ENCODE results near the gene EEF1G.
A peak's percentile ranks its signal among the peaks of the same experiment; 100 is the strongest.

Gene EEF1G

DNA sequence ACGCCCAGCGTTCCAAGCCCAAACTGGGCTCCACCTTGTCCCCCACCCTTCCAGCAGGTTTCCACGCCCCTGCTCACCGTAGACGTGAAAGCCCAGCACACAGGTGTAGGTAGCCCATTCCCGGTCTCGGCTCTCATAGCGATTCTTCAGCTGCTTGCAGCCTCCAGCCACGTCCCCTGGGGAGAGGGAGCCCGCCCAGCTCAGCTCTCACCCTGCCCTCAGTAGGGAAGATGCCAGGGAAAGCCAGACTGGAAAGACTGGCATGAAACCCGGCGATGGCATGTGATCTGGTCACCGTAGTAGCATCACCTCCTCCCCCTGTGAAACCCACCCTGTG lies 29.3 kb upstream of the EEF1G start:
- DNase-seq (ENCODE audit: low read depth) = no peak
- peak overlapping the region; percentile 77 for H3K4me3 ChIP-seq (ENCODE audit: low read depth, low read length)
- in situ Hi-C loops (cut with HindIII; ENCODE audit: low sequenced_read_pairs) = no loop called here
- TF ChIP-seq, protein P1, sequence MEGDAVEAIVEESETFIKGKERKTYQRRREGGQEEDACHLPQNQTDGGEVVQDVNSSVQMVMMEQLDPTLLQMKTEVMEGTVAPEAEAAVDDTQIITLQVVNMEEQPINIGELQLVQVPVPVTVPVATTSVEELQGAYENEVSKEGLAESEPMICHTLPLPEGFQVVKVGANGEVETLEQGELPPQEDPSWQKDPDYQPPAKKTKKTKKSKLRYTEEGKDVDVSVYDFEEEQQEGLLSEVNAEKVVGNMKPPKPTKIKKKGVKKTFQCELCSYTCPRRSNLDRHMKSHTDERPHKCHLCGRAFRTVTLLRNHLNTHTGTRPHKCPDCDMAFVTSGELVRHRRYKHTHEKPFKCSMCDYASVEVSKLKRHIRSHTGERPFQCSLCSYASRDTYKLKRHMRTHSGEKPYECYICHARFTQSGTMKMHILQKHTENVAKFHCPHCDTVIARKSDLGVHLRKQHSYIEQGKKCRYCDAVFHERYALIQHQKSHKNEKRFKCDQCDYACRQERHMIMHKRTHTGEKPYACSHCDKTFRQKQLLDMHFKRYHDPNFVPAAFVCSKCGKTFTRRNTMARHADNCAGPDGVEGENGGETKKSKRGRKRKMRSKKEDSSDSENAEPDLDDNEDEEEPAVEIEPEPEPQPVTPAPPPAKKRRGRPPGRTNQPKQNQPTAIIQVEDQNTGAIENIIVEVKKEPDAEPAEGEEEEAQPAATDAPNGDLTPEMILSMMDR (IDR thresholded peaks at IDR 0.05; ENCODE audit: low read depth, low read length, missing control alignments) = no peak

DNA sequence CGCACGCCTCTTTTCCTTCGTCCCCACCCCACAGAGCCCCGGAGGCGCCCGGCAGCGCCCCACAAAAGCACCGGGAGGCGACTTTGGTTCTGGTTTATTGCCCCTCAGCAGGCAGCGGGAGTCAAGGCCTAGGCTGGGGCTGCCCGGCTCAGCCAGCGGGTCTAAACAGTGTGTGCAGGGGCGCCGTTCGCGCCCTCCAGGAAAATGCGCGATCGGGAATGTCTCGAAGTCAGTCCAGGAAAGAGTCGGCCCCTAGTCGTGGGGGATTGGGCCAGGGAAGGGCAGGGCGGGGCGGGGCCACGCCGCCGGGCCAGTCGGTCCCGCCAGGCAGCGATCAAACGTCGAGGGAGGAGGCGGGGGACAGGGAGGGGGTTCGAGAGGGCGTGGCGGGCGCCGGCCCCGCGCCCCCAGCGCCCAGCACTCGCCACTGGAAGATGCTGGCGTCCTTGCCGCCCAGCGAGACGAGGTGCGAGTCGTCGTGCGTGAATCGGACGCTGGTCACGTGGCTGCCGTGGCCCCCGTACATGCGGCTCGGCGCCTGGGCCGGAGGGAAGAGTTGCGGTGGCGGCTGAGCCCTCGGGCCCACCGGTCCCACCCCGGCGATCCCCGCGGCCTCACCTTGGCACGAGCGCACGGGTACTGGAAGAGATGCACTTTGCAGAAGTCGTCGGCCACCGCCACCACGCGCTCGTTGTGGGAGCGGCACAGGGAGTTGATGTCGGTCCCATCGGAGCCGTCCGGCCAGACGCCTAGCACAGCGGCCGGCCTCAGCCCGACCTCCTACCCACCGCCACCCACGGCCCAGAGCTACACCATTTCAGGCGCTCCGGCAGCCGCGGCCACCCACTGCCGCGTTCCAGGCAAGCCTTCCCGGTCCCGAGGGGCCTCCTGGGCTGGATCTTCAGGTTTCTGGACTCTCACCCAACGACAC lies 28.7 kb upstream of the EEF1G start:
- no peak for DNase-seq (ENCODE audit: low read depth)
- TF ChIP-seq, protein P1 (IDR thresholded peaks at IDR 0.05; ENCODE audit: low read depth, low read length, missing control alignments) = no peak
- in situ Hi-C loops (cut with HindIII; ENCODE audit: low sequenced_read_pairs) = no loop called here
- peak overlapping the region; percentile 77 for H3K4me3 ChIP-seq (ENCODE audit: low read depth, low read length)

DNA sequence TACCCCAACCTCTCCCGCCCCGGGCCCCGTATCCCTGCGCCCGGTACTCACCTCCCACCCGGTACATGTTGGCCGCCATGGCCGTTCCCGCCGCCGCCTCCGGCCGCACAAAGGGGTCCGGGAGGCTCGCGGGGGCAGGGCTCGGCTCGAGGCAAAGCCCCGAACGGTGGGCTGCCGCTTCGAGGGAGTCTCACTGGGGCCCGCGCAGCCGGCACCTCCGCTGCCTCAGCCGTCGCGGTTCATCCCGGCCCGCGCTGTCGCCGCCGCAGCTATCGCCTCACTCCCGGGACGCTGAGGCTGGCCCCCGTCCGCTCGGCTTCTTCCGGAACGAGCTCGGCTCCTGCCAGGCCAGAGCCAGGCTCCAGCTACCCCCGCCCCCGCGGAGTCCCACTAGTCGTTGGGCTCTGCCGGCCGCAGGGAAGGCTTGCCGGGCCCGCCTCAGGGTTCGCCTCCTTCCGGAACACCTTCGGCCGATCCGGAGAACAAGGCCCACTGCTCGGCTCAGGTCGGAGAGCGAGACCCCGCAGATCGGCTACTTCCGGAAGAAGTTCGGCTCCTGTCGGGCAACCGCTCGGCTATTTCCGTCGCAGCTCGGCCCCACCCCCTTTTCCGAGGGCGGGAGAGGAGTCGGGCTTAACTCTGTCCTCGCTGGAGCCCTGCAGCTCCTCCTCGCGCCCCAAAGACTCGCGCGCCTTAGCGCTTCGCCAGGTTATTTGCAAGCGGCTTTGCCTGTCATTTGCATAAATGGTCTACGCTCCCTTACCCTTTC lies 27.9 kb upstream of the EEF1G start, which contains the start of gene MTA2:
Gene MTA2, minus strand, starts transcription at position 494 of the 769 bp plus-strand sequence. Its CDS starts 415 bp downstream, at position 79.
- peak; percentile 96 for DNase-seq (ENCODE audit: low read depth)
- TF ChIP-seq, protein P1 (IDR thresholded peaks at IDR 0.05; ENCODE audit: low read depth, low read length, missing control alignments) = no peak
- peak within 1 kb of the TSS; percentile 77 for H3K4me3 ChIP-seq (ENCODE audit: low read depth, low read length)
- in situ Hi-C loops (cut with HindIII; ENCODE audit: low sequenced_read_pairs) = no loop called here

DNA sequence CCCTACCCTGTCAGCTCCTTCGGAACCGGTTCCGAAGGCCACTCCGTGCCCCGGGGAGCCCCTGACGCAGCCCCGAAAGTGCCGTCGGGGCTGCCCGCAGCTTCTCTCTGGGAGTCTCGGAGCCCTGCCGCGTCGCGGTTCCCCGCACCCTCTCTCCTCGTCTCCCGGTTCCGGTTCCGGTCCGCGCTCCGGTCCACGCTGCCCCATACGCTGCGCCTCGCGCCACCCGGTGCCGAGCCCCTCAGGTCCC lies 27.4 kb upstream of the EEF1G start:
- peak overlapping the region; percentile 77 for H3K4me3 ChIP-seq (ENCODE audit: low read depth, low read length)
- in situ Hi-C loops (cut with HindIII; ENCODE audit: low sequenced_read_pairs) = no loop called here
- no peak for DNase-seq (ENCODE audit: low read depth)
- TF ChIP-seq, protein P1 (IDR thresholded peaks at IDR 0.05; ENCODE audit: low read depth, low read length, missing control alignments) = no peak

DNA sequence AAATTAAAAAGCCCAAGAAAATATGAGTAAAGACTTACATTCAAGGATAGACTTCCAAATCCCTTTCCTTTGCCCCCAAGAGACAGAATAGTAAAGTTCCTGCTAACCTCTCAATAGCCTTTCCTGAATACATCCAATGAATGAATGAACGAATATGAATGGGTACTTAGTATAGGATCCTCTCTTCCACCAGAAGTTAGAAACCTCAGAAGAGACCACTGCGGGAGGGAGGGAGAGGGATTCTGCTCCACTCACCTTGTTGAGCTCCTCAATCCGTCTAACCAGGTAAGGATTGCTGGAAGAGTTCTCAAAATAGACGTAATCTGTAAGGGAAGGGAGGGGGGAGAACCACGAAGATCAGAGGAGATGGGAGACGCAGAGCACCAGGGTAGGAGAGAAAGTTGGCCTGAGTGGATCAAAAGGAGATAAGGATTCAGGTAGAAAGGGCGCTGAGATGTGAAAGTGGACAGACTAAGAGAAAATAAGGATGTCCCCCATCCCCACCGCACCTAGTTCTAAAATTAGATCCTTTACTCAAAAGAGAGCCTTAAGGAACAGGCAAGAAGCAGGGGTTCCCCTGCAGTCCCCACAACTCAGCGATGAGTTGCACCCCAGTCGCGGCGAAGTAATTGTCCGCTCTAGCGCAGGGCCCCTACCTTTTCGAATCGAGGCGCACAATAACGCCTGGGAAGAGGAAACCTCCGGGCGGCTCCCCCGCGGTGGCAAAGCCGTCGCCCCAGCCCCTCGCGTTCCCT lies 26.9 kb upstream of the EEF1G start:
- in situ Hi-C loops (cut with HindIII; ENCODE audit: low sequenced_read_pairs) = no loop called here
- TF ChIP-seq, protein P1 (IDR thresholded peaks at IDR 0.05; ENCODE audit: low read depth, low read length, missing control alignments) = no peak
- DNase-seq (ENCODE audit: low read depth) = no peak
- peak overlapping the region; percentile 77 for H3K4me3 ChIP-seq (ENCODE audit: low read depth, low read length)

DNA sequence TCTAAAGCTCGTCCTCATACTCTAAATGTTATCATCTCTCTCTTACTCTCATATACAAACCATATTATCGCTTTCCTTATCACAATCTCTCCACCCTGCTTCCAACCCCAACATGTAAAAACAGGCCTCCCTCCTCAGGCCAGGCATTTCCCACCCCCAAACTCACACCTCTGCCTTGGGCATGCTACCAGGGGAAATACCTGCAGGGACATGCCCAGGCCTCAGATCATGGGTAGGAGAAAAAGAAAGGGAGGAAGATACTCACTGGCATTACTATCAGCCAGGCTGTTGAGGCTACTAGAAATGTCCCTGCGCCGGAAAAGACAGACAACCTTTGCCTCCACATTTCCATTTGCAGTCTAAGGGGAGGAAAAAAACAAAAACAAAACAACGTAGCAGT lies 26.2 kb upstream of the EEF1G start:
- TF ChIP-seq, protein P1 (IDR thresholded peaks at IDR 0.05; ENCODE audit: low read depth, low read length, missing control alignments) = no peak
- in situ Hi-C loops (cut with HindIII; ENCODE audit: low sequenced_read_pairs) = no loop called here
- peak overlapping the region; percentile 77 for H3K4me3 ChIP-seq (ENCODE audit: low read depth, low read length)
- no peak for DNase-seq (ENCODE audit: low read depth)
